Dendritic cell treated with granulocyte-macrophage colony-stimulating factor and Interleukin-4, amounts not matched to agents 40 ng/mL and 50 ng/mL, for 4 days (primary cell): ENCODE data around the gene AUTS2.

Experiments used
- H3K27ac Mint-ChIP-seq: one replicate; pipeline ENCODE4 v1.8.0; 2022; ENCODE audit warnings: mild to moderate bottlenecking, mixed read lengths
- H3K27me3 Mint-ChIP-seq: one replicate; pipeline ENCODE4 v1.8.0; 2022; ENCODE audit warnings: mild to moderate bottlenecking, mixed read lengths
- H3K36me3 Mint-ChIP-seq: one replicate; pipeline ENCODE4 v1.8.0; 2022; ENCODE audit warnings: low read depth, mixed read lengths
- H3K4me1 Mint-ChIP-seq: one replicate; pipeline ENCODE4 v1.8.0; 2022; ENCODE audit warnings: low read depth, mixed read lengths
- H3K4me3 Mint-ChIP-seq: one replicate; pipeline ENCODE4 v1.8.0; 2022; ENCODE audit warnings: mild to moderate bottlenecking, moderate library complexity, mixed read lengths
- H3K9me3 Mint-ChIP-seq: one replicate; pipeline ENCODE4 v1.8.0; 2022; ENCODE audit warnings: mixed read lengths
- intact Hi-C: fragments of 100-400 bp; cut with micrococcal nuclease; formaldehyde crosslinking; loops from one replicate; pipeline ENCODE4 v1.15.0; 2022

AUTS2 gene

DNA sequence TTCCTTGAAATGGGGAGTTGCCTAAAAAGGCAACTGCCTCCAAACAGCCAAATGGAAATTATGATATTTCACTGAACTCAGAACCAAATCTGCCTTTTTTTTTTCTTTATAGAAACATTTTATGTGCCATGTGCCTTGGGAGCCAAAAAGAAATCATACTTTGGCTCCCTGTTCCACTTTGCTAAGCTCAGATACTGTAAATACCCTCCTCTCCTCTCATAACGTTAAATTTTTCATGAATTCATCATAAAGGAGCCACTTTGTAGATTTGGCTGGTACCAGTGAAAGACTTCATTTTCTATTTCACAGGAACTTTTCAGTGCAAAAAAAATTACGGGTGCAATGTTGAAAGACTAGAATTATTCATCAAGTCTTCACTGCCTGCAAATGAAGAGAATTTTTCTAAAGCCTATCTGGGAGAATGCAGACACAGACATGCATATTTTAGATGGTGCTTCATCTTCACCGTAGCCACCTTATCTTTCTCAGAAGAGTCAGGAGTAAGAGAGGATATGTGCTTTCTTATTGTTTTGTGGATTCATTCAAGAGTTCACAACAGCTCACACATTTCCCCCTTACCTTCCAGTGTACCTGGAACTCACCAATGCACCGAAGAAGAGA lies 791.4 kb downstream of the AUTS2 start:
- H3K4me1 Mint-ChIP-seq: no peaks in the 10 kb centered on the region
- H3K36me3 Mint-ChIP-seq: no peaks in the 10 kb centered on the region
- no peak overlapping the region for H3K27ac Mint-ChIP-seq
- intact Hi-C loops: no loop called here
- no peak overlapping the region for H3K4me3 Mint-ChIP-seq
- H3K9me3 Mint-ChIP-seq: no peaks in the 10 kb centered on the region
- no peaks in the 10 kb centered on the region for H3K27me3 Mint-ChIP-seq

DNA sequence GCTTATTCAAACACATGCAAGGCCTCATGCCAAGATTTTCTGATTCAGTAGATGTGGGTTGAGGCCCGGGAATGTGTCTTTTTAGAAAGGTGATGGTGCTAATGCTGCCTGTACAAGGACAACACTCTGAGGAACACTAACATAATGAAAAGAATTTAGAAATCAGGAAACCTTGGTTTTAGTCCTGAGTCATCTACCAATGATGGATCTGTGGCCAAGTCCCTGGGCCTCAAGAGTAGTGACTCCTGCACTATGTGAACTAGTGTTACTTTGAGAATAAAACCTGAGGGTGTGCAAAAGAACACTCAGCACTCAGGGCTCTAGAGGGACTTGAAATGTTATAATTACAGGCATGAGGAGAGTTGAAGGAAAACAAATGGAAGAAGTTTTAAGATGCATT lies 792.0 kb downstream of the AUTS2 start:
- H3K9me3 Mint-ChIP-seq: no peaks in the 10 kb centered on the region
- no peak overlapping the region for H3K27ac Mint-ChIP-seq
- H3K4me1 Mint-ChIP-seq: no peaks in the 10 kb centered on the region
- no peaks in the 10 kb centered on the region for H3K27me3 Mint-ChIP-seq
- intact Hi-C loops: no loop called here
- H3K4me3 Mint-ChIP-seq: no peak overlapping the region
- no peaks in the 10 kb centered on the region for H3K36me3 Mint-ChIP-seq

DNA sequence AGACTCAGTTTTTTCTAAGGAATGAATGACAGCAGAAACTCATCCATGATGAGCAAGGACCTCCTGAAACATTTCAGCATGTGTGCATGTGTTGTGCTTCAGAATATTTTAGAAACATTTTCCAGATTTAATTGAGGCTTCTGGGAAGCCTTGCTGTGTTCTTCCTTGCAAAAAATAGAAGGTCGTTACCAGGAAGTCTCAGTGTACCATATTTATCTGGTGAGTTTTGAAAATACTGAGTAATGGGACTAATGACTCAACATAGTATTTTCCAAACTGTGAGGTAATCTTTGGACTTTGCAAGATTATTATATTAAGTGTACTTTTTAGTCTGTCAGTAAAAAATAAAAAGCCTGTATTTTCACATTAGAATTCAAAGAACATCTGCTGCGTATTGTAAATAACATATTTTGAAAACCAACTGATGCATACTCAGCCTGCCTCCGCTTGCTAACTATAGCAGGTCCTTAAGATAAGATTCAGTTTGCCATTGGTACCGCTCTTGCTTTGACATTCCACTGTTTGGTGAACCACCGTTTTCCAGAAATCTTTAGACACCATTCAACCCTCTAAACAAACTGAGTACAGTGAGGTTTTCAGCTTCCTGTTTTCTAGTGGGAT lies 794.1 kb downstream of the AUTS2 start:
- H3K27ac Mint-ChIP-seq: no peak overlapping the region
- H3K9me3 Mint-ChIP-seq: no peaks in the 10 kb centered on the region
- no peaks in the 10 kb centered on the region for H3K36me3 Mint-ChIP-seq
- no peaks in the 10 kb centered on the region for H3K27me3 Mint-ChIP-seq
- H3K4me3 Mint-ChIP-seq: no peak overlapping the region
- no peaks in the 10 kb centered on the region for H3K4me1 Mint-ChIP-seq
- intact Hi-C loops: no loop called here

DNA sequence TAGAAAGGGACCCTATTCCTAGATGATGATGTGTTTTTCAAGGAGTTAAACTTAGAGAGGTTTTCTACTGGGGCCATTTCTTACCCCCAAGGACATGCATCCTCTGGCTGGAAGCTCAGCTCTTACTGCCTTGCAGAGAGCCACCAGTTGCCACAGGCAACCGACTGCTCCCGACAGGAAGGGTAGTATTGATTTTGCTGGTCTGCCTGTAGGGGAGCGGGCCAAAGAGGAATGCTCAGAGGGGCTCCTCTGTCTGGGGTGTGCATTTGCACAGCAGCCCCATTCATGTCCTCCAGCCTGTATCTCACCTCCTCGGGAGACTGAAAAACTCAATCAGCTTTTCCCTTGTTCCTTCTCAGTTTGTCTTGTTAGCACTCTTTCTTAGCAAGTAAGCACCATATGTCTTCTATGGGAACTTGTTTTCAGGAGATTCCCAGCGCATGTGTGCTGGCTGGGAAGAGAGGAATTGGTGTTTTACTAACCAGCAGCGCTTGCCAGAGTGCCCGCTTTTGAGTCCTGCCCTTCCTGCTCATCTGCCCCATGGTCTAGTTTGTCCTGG lies 794.7 kb downstream of the AUTS2 start:
- no peak overlapping the region for H3K4me3 Mint-ChIP-seq
- H3K27me3 Mint-ChIP-seq: no peaks in the 10 kb centered on the region
- no peak overlapping the region for H3K27ac Mint-ChIP-seq
- no peaks in the 10 kb centered on the region for H3K36me3 Mint-ChIP-seq
- H3K4me1 Mint-ChIP-seq: no peaks in the 10 kb centered on the region
- intact Hi-C loops: no loop called here
- no peaks in the 10 kb centered on the region for H3K9me3 Mint-ChIP-seq

DNA sequence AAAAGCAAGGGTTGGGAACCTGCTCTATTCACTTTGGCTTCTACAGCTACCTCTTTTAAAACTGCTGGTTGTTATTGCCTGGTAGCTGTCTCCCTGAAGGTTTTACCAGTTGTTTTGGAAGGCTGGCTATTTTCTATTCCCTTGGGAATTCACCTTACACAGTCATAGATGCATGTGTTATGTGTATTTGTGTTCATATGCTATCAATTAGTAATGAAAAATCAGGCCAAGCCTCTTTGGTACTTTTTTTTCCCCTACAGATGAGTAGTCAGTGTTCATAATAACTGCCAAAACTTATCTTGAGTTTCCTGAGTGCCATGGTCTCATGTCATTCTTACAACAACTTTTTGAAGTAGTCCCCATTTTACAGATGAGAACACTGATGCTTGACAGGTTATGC lies 795.7 kb downstream of the AUTS2 start:
- intact Hi-C loops: no loop called here
- Mint-ChIP-seq H3K9me3 (no peaks in the 10 kb centered on the region), H3K27me3 (no peaks in the 10 kb centered on the region), H3K4me1 (no peaks in the 10 kb centered on the region), H3K36me3 (no peaks in the 10 kb centered on the region), H3K27ac (no peak overlapping the region), H3K4me3 (no peak overlapping the region)

DNA sequence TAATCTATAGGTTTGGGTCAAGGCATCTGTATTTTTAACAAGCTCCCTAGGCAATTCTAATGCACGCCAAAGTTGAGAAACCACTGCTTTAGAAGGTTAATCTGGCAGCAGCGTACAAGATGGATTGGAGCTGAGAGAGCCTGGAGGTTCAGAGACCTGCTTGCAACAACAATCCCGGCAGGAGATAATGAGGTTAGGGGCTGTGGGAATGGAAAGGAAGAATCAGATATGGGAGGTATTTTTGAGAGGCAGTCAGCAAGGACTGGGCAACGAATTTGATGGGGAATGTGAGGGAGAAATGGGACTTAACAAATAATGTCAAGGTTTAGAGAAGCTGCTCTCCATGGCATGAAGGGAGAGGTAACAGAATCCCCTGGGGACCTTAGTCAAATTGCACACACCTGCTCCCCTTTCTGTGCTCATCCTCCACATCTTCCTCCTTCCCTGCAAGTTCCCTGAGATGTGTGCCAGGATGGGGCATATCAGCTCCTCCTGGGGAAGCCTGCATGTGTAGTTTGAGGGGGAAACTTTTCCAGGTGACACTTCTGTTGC lies 802.6 kb downstream of the AUTS2 start:
- no peaks in the 10 kb centered on the region for H3K4me1 Mint-ChIP-seq
- H3K9me3 Mint-ChIP-seq: no peaks in the 10 kb centered on the region
- no peak overlapping the region for H3K27ac Mint-ChIP-seq
- H3K36me3 Mint-ChIP-seq: no peaks in the 10 kb centered on the region
- H3K4me3 Mint-ChIP-seq: no peak overlapping the region
- H3K27me3 Mint-ChIP-seq: no peaks in the 10 kb centered on the region
- intact Hi-C loops: no loop called here

DNA sequence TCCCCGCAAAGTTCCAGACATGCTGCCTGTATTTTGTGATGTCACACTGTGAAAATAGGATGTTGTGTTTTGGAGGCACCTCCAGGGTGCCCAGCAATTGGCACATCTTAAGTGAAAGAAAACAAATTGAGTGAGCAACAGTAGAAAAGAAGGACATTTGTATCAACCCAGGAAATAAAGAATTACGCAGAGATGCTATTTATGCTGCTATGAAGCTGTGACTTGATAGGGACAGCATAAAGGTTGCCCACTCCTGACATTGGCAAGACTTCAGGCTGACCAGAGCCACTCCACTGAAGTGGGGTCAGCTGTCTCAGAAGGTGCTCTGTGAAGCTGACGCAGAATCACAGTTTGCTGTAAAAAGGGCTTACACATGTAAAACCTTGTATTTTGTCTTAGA lies 803.8 kb downstream of the AUTS2 start:
- Mint-ChIP-seq H3K27ac (no peak overlapping the region), H3K27me3 (no peaks in the 10 kb centered on the region), H3K4me1 (no peaks in the 10 kb centered on the region), H3K36me3 (no peaks in the 10 kb centered on the region), H3K4me3 (no peak overlapping the region), H3K9me3 (no peaks in the 10 kb centered on the region)
- intact Hi-C loops: no loop called here

DNA sequence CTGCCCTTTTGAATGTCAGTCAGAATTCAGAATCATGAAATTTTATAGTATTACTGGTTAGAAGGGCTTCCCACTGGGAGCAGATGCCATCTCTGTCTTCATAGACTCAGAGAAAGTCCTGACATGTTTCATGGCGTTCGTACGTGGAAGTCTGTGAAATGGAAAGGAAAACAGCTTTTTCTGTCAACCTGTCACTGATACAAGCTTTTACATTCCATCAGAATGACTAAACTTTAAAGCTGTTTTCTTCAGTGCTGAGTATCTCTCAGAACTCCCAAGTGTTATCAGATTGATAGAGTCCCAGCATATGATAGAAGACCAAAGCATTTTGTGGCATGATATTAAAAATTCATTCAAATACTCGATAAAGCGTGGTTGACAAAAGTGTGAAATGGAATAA lies 807.0 kb downstream of the AUTS2 start:
- Mint-ChIP-seq H3K4me3 (no peak overlapping the region), H3K9me3 (no peaks in the 10 kb centered on the region), H3K27me3 (no peaks in the 10 kb centered on the region), H3K27ac (no peak overlapping the region), H3K4me1 (no peaks in the 10 kb centered on the region), H3K36me3 (no peaks in the 10 kb centered on the region)
- intact Hi-C loops: no loop called here

DNA sequence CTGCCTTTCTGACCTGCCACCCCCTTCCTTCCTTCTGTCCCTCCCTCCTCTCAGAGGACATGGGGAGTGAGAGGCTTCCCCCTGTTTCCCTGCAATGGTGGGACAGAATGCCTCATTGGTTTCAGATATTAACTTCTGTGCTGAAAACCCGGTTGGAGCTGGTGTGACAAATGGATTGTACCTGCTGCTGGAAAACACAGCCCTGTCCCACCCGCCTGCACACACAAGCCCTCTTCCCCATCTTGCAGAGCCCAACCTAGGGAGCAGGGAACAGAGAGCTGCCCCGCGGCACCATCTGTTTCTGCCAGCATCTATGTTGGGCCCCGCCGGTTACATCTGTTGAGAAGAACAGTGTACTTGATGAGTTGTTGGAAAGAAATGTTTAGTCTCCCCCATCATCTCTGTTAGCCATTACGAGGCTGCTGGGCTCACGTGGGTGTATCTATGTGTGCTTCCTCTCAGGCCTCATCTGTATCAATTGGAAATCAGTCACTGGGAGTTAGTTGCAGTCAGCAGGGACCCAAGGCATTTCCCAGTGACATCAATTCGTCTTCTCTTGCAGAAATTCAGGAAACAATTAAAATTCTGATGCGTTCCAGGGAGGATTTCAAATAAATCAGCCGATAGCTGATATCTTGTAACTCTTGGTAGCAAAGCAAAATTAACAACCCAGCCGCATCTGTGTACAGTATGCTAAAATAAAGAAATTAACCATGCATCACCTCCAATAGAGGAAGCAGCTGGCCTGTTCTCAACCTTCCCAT lies 808.1 kb downstream of the AUTS2 start:
- intact Hi-C loops: no loop called here
- no peak overlapping the region for H3K27ac Mint-ChIP-seq
- H3K4me3 Mint-ChIP-seq: no peak overlapping the region
- no peaks in the 10 kb centered on the region for H3K9me3 Mint-ChIP-seq
- H3K27me3 Mint-ChIP-seq: no peaks in the 10 kb centered on the region
- H3K36me3 Mint-ChIP-seq: no peaks in the 10 kb centered on the region
- H3K4me1 Mint-ChIP-seq: no peaks in the 10 kb centered on the region

DNA sequence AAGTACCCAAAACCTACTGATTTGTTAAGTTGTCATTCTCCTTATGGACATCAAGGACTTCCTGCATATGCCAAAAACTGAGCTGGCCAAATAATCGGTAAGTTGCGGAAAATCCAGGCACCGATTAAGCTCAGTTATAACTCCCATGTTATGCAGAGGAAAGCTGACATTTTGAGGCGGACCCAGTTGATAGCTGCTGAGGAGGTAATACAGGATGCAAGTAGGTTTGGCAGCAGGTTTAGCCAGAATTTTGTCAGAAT lies 808.6 kb downstream of the AUTS2 start:
- H3K9me3 Mint-ChIP-seq: no peaks in the 10 kb centered on the region
- H3K27ac Mint-ChIP-seq: no peak overlapping the region
- H3K4me3 Mint-ChIP-seq: no peak overlapping the region
- no peaks in the 10 kb centered on the region for H3K36me3 Mint-ChIP-seq
- H3K27me3 Mint-ChIP-seq: no peaks in the 10 kb centered on the region
- intact Hi-C loops: no loop called here
- no peaks in the 10 kb centered on the region for H3K4me1 Mint-ChIP-seq

DNA sequence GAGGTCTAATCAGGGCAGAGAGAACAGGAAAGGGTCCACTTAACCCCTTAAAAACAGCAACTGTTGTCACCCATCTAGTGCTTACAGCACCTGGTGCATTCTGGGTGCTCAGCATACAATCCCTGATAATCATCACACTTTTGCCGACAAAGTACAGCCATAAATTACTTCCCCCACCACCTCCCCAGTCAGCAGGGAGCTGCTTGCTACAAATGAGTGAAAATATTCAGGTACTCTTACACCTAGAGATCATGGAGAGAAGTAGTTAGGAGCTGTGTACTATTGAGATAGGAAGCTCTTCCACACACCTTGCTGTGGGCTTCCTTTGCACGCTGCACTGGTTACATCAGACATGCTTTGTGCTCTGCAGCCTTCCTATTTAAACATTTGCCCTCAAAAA lies 810.2 kb downstream of the AUTS2 start:
- Mint-ChIP-seq H3K27ac (no peak overlapping the region), H3K36me3 (no peaks in the 10 kb centered on the region), H3K9me3 (no peaks in the 10 kb centered on the region), H3K4me3 (no peak overlapping the region), H3K4me1 (no peaks in the 10 kb centered on the region), H3K27me3 (no peaks in the 10 kb centered on the region)
- intact Hi-C loops: no loop called here

DNA sequence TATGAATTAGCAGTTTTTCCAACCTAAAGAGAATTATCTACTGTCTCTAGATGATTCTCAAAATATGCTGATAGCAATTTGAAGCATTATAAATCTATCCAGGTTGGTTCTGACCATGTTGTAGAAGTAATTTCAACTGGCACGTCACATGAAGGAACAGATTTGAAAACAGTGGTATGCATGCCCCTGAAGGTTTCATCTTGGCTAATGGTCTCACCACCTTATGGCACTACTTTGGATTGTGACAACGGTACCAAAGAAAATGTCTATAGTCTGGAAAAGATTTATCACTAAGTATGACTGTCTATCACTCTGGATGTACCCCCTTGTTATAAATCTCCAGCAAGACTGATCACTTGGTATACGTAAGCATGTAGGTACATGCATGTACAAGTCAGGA lies 810.6 kb downstream of the AUTS2 start:
- H3K36me3 Mint-ChIP-seq: no peaks in the 10 kb centered on the region
- H3K4me3 Mint-ChIP-seq: no peak overlapping the region
- no peak overlapping the region for H3K27ac Mint-ChIP-seq
- H3K4me1 Mint-ChIP-seq: no peaks in the 10 kb centered on the region
- H3K27me3 Mint-ChIP-seq: no peaks in the 10 kb centered on the region
- intact Hi-C loops: no loop called here
- H3K9me3 Mint-ChIP-seq: no peaks in the 10 kb centered on the region

DNA sequence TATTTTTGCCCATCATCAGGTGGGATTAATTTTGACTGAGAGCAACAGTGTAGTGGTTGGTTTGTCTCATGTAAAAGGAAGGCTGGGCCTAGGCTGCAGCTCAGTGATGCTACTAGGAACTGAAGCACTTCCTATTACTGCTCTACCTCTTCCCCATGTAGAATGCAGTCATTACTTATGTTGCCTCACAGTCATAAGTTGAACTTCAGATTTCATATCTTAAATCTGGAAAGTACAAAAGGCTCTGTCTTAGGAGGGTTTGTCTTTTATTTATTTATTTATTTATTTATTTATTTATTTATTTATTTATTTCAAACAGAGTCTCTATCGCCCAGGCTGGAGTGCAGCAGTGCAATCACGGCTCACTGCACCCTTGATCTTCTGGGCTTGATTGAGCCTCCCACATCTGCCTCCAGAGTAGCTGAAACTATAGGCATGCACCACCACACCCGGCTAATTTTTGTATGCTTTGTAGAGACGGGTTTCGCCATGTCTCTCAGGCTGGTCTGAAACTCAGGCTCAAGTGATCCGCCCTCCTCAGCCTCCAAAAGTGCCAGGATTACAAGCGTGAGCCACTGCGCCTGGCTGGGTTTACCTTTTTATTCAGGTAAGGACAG lies 812.0 kb downstream of the AUTS2 start:
- H3K4me3 Mint-ChIP-seq: no peak overlapping the region
- H3K36me3 Mint-ChIP-seq: no peaks in the 10 kb centered on the region
- no peaks in the 10 kb centered on the region for H3K4me1 Mint-ChIP-seq
- H3K27me3 Mint-ChIP-seq: no peaks in the 10 kb centered on the region
- intact Hi-C loops: no loop called here
- no peak overlapping the region for H3K27ac Mint-ChIP-seq
- H3K9me3 Mint-ChIP-seq: no peaks in the 10 kb centered on the region

DNA sequence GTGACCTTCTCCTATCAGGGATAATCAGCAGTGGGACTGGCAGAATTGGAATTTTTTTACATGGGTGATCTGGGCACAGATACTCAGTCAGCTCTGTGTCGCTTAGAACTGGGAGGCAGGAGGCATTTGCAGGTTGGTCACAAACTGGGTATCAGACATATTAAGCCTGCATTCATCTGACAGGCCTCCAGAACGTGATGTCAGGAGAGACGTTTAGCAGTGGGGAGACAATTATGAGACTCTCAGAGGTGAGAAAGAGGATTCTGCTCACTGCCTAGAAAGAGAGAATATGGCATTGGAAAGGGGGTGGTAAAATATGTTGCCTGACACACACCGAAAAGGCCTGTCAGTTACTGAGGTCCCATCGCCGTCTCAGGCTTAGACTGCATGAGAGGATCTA lies 816.1 kb downstream of the AUTS2 start:
- H3K27ac Mint-ChIP-seq: no peak overlapping the region
- H3K9me3 Mint-ChIP-seq: no peaks in the 10 kb centered on the region
- intact Hi-C loops: no loop called here

More for the DNA sequence above, 816.1 kb downstream of the AUTS2 start:
- H3K27me3 Mint-ChIP-seq: no peaks in the 10 kb centered on the region
- no peaks in the 10 kb centered on the region for H3K4me1 Mint-ChIP-seq
- H3K4me3 Mint-ChIP-seq: no peak overlapping the region
- H3K36me3 Mint-ChIP-seq: no peaks in the 10 kb centered on the region
